Measurements from ENCODE around the gene LAMB1.

LAMB1 gene

GRCh38 chr7:107955394-107955793, 47.6 kb downstream of the LAMB1 start:
- no peak overlapping the region for H3K4me3 ChIP-seq (ENCODE audit: low read depth, low read length)
- TF ChIP-seq CTCF (IDR thresholded peaks at IDR 0.05; ENCODE audit: borderline replicate concordance, insufficient read depth, low read depth, low read length): no peak

- no peak for TF ChIP-seq CTCF (IDR thresholded peaks at IDR 0.05; ENCODE audit: borderline replicate concordance, insufficient read depth, low read depth, low read length)
- no peak overlapping the region for H3K4me3 ChIP-seq (ENCODE audit: low read depth, low read length)
Measured at GRCh38 chr7:107953924-107954303, 49.0 kb downstream of the LAMB1 start.

- TF ChIP-seq CTCF (IDR thresholded peaks at IDR 0.05; ENCODE audit: borderline replicate concordance, insufficient read depth, low read depth, low read length): no peak
- no peak overlapping the region for H3K4me3 ChIP-seq (ENCODE audit: low read depth, low read length)
Measured at GRCh38 chr7:107953265-107953923, 49.6 kb downstream of the LAMB1 start.

- TF ChIP-seq CTCF (IDR thresholded peaks at IDR 0.05; ENCODE audit: borderline replicate concordance, insufficient read depth, low read depth, low read length): no peak
- H3K4me3 ChIP-seq (ENCODE audit: low read depth, low read length): no peak overlapping the region
Measured at GRCh38 chr7:107951896-107952295, 51.1 kb downstream of the LAMB1 start.

- TF ChIP-seq CTCF (IDR thresholded peaks at IDR 0.05; ENCODE audit: borderline replicate concordance, insufficient read depth, low read depth, low read length): no peak
- H3K4me3 ChIP-seq (ENCODE audit: low read depth, low read length): no peak overlapping the region
Measured at GRCh38 chr7:107951172-107951787, 51.7 kb downstream of the LAMB1 start.

- no peak overlapping the region for H3K4me3 ChIP-seq (ENCODE audit: low read depth, low read length)
- TF ChIP-seq CTCF (IDR thresholded peaks at IDR 0.05; ENCODE audit: borderline replicate concordance, insufficient read depth, low read depth, low read length): no peak
Measured at GRCh38 chr7:107949443-107949935, 53.5 kb downstream of the LAMB1 start.
